Thoracic aorta (tissue), 2 donors: ENCODE measurements around the gene CPSF4L. TPM values are rescaled to one million over a fixed set of nuclear protein-coding genes. Genes with fewer than 3 reads are reported as not detected.

Experiments
- ATAC-seq: fragments of 150-250 bp; one replicate; pipeline ENCODE4 v1.8.0; 2017; ENCODE audit warnings: low read depth; ENCODE audit not compliant: insufficient number of reproducible peaks, low FRiP score
- DNase-seq: peaks from one replicate; pipeline ENCODE4 v3.0.0-alpha.2; 2020; ENCODE audit warnings: low spot score
- H3K27ac ChIP-seq, 2 donors: fragments of 200-600 bp; sonication (generic); 1 replicate in 1 of 2; 2 replicates in 1 of 2; pipeline ENCODE4 v1.5.1; 2016; ENCODE audit warnings: mild to moderate bottlenecking in 2 of 2, moderate library complexity in 2 of 2
- H3K27me3 ChIP-seq: fragments of 200-600 bp; sonication (generic); replicated peaks from 2 replicates; pipeline ENCODE4 v1.6.0; 2016; ENCODE audit warnings: mild to moderate bottlenecking; ENCODE audit not compliant: insufficient read depth
- H3K36me3 ChIP-seq: fragments of 200-600 bp; sonication (generic); one replicate; pipeline ENCODE4 v1.5.1; 2016
- H3K4me1 ChIP-seq, 2 donors: fragments of 200-600 bp; sonication (generic); 1 replicate in 1 of 2; 2 replicates in 1 of 2; pipeline versions ENCODE4 v1.5.1 to v1.6.0; 2016; ENCODE audit warnings: low read depth in 2 of 2, mild to moderate bottlenecking in 1 of 2; ENCODE audit not compliant: control insufficient read depth in 1 of 2
- H3K4me3 ChIP-seq: fragments of 200-600 bp; sonication (generic); 2 replicates; pipeline ENCODE4 v1.5.1; 2016; ENCODE audit warnings: mild to moderate bottlenecking
- H3K9me3 ChIP-seq: fragments of 200-600 bp; sonication (generic); 2 replicates; pipeline ENCODE4 v1.5.1; 2016
- total RNA-seq, 2 donors: library from RNA; depleted of rRNA; stranded (reverse); fragments of >200 nt; gene quantifications; one replicate each; pipeline versions ENCODE4 v1.1.0 to v1.2.3, GENCODE V29; 2016
- TF ChIP-seq, protein P1 (sequence below): fragments of 200-600 bp; sonication (generic); IDR thresholded peaks from one replicate; pipeline ENCODE4 v1.5.1; 2019; ENCODE audit warnings: antibody characterized with exemption

The CPSF4L gene
- total RNA-seq, 2 donors from 2014 or later = not detected

GRCh38 chr17:73288534-73289302, 27.0 kb upstream of the CPSF4L start:
- Histone ChIP-seq H3K27ac (peak overlapping the region; percentile 90 to 94), H3K36me3 (peaks cover 15% of the 10 kb centered on the region), H3K4me1 (peaks cover 48 to 100% of the 10 kb centered on the region in 2 donors), H3K4me3 (no peak overlapping the region), H3K9me3 (no peaks in the 10 kb centered on the region), H3K27me3 (no peaks in the 10 kb centered on the region)
- ATAC-seq = no peak
- TF ChIP-seq, protein P1, sequence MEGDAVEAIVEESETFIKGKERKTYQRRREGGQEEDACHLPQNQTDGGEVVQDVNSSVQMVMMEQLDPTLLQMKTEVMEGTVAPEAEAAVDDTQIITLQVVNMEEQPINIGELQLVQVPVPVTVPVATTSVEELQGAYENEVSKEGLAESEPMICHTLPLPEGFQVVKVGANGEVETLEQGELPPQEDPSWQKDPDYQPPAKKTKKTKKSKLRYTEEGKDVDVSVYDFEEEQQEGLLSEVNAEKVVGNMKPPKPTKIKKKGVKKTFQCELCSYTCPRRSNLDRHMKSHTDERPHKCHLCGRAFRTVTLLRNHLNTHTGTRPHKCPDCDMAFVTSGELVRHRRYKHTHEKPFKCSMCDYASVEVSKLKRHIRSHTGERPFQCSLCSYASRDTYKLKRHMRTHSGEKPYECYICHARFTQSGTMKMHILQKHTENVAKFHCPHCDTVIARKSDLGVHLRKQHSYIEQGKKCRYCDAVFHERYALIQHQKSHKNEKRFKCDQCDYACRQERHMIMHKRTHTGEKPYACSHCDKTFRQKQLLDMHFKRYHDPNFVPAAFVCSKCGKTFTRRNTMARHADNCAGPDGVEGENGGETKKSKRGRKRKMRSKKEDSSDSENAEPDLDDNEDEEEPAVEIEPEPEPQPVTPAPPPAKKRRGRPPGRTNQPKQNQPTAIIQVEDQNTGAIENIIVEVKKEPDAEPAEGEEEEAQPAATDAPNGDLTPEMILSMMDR = no peak
- DNase-seq = no peak

GRCh38 chr17:73286863-73287296, 25.2 kb upstream of the CPSF4L start:
- Histone ChIP-seq H3K9me3 (no peaks in the 10 kb centered on the region), H3K27ac (peak overlapping the region; percentile 11 to 41), H3K27me3 (no peaks in the 10 kb centered on the region), H3K36me3 (peaks cover 15% of the 10 kb centered on the region), H3K4me1 (peaks cover 32 to 93% of the 10 kb centered on the region in 2 donors), H3K4me3 (no peak overlapping the region)
- TF ChIP-seq, protein P1 = no peak
- DNase-seq (no peak), ATAC-seq (no peak)

DNA sequence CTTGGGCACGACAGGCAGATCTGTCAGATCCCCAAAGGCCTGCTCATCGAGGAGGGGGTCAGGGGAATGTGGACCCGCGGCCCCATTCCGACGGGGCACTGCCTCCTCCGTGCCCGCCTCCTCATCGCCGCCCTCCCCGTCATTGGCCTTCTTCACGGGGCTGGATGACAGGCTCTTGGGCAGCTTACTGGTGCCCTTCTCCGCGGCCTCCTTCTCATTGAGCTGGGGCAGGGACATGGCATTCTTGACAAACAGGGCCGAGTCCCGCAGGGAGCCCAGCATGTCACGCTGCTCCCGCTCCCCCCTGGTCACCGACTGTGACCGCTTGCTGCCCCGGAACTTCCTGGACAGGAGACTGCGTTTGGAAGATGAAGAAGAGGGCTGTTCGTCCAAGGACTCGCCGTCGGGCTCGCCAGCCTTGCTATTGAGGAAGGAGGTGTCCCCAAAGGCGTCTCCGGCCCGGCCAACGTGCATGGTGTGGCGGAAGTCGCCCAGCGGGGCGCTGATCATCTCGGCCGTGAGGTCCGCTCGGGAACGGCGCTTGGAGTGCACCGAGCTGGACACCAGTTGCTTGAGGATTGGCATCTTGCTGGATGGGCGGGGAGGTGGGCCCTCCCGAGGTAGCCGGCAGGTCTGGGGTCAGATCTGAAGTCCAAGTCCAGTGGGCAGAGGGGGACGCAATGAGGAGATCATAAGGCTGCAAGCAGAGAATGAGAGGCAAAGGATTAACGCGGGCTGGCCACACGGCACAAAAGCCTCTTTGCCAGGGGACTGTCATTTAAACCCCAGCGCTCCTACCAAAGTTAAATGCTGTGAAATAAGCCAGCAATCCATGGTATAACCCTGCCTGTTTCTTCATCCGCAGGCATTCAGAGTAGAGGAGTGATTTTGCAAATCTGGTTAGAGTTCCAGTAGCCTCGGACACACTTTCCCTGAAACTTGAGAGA, 24.5 kb upstream of the CPSF4L start:
- no peak overlapping the region for H3K4me3 ChIP-seq
- no peaks in the 10 kb centered on the region for H3K27me3 ChIP-seq
- H3K9me3 ChIP-seq = no peaks in the 10 kb centered on the region
- H3K36me3 ChIP-seq = peaks cover 15% of the 10 kb centered on the region
- ATAC-seq (no peak), DNase-seq (no peak)
- H3K27ac ChIP-seq = peak overlapping the region in 1 of 2 donors; percentile 35
- TF ChIP-seq, protein P1 = no peak
- peaks cover 26 to 86% of the 10 kb centered on the region in 2 donors for H3K4me1 ChIP-seq

- Histone ChIP-seq H3K27me3 (no peaks in the 10 kb centered on the region), H3K36me3 (peaks cover 15% of the 10 kb centered on the region), H3K27ac (peak overlapping the region; percentile 35 to 42), H3K4me3 (no peak overlapping the region), H3K4me1 (peaks cover 22 to 80% of the 10 kb centered on the region in 2 donors), H3K9me3 (no peaks in the 10 kb centered on the region)
- DNase-seq = no peak
- TF ChIP-seq, protein P1 = no peak
- ATAC-seq = no peak
These were observed 23.9 kb upstream of the CPSF4L start for GRCh38 chr17:73285603-73285908.
